Neural cell (in vitro differentiated cells): ENCODE data around the gene SLC35E4. TPM values are rescaled to one million over a fixed set of nuclear protein-coding genes. Genes with fewer than 3 reads are reported as not detected.

Source experiments
- H2AFZ ChIP-seq: fragments of 200-600, 300-800 bp; sonication (generic), shearing (Covaris generic); 2 replicates; pipeline ENCODE4 v1.6.0; 2014; ENCODE audit warnings: low read depth, mild to moderate bottlenecking, antibody characterized with exemption, low read length, moderate library complexity
- H3F3A ChIP-seq: fragments of 200-600 bp; shearing (Covaris generic); 2 replicates; pipeline ENCODE4 v1.6.1; 2016; ENCODE audit warnings: mild to moderate bottlenecking, moderate library complexity, mixed read lengths, antibody characterized with exemption, low read length; ENCODE audit not compliant: insufficient read depth, poor library complexity, severe bottlenecking
- H3K27ac ChIP-seq: fragments of 200-600, 300-800 bp; sonication (generic), shearing (Covaris generic); 2 replicates; pipeline ENCODE4 v1.5.1; 2014; ENCODE audit warnings: mild to moderate bottlenecking, low read length, moderate library complexity
- H3K27me3 ChIP-seq: fragments of 300-800, 200-600 bp; sonication (generic), shearing (Covaris generic); 2 replicates; pipeline ENCODE4 v1.6.0; 2014; ENCODE audit warnings: mild to moderate bottlenecking, low read depth, low read length, moderate library complexity; ENCODE audit not compliant: insufficient read depth
- H3K36me3 ChIP-seq: fragments of 300-800, 200-600 bp; sonication (generic), shearing (Covaris generic); 2 replicates; pipeline ENCODE4 v1.5.1; 2014; ENCODE audit warnings: mild to moderate bottlenecking, antibody characterized with exemption, low read length, moderate library complexity; ENCODE audit not compliant: insufficient read depth
- H3K4me2 ChIP-seq: fragments of 300-800, 200-600 bp; sonication (generic), shearing (Covaris generic); 2 replicates; pipeline ENCODE4 v1.6.0; 2014; ENCODE audit warnings: mild to moderate bottlenecking, low read length
- H3K4me3 ChIP-seq: fragments of 300-800, 200-600 bp; sonication (generic), shearing (Covaris generic); 2 replicates; pipeline ENCODE4 v1.5.1; 2014; ENCODE audit warnings: mild to moderate bottlenecking, low read length, moderate library complexity
- H3K79me2 ChIP-seq: fragments of 200-600 bp; shearing (Covaris generic); replicated peaks from 2 replicates; pipeline ENCODE4 v1.6.0; 2014; ENCODE audit warnings: mild to moderate bottlenecking, low read length, moderate library complexity; ENCODE audit not compliant: insufficient read depth
- H3K9ac ChIP-seq: fragments of 300-800, 200-600 bp; sonication (generic), shearing (Covaris generic); 2 replicates; pipeline ENCODE4 v1.6.1; 2016; ENCODE audit warnings: mild to moderate bottlenecking, low read length, mixed read lengths
- H3K9me2 ChIP-seq: fragments of 200-600 bp; shearing (Covaris generic); 2 replicates; pipeline ENCODE4 v1.6.1; 2016; ENCODE audit warnings: mild to moderate bottlenecking, low read length, mixed read lengths; ENCODE audit not compliant: insufficient read depth
- H3K9me3 ChIP-seq: fragments of 200-600, 300-800 bp; sonication (generic), shearing (Covaris generic); 2 replicates; pipeline ENCODE4 v1.6.1; 2016; ENCODE audit warnings: mild to moderate bottlenecking, mixed run types, low read length, moderate library complexity, mixed read lengths
- H4K20me1 ChIP-seq: fragments of 200-600 bp; shearing (Covaris generic); 2 replicates; pipeline ENCODE4 v1.6.1; 2016; ENCODE audit warnings: mild to moderate bottlenecking, mixed run types; ENCODE audit not compliant: insufficient read depth
- EP300 ChIP-seq: fragments of 450-650 bp; conservative IDR thresholded peaks from 2 replicates; pipeline ENCODE4 v1.6.1; 2014; ENCODE audit warnings: antibody characterized with exemption, mild to moderate bottlenecking, moderate library complexity; ENCODE audit not compliant: poor library complexity, severe bottlenecking
- EZH2 ChIP-seq: fragments of 200-600, 300-800 bp; shearing (Covaris generic), sonication (generic); IDR thresholded peaks from 2 replicates; pipeline ENCODE4 v1.6.1; 2014; ENCODE audit warnings: antibody characterized with exemption, low read length, borderline replicate concordance, mild to moderate bottlenecking; ENCODE audit not compliant: insufficient read depth, poor library complexity, severe bottlenecking
- MXI1 ChIP-seq: fragments of 450-650 bp; conservative IDR thresholded peaks from 2 replicates; pipeline ENCODE4 v1.6.1; 2014; ENCODE audit warnings: antibody characterized with exemption, mild to moderate bottlenecking; ENCODE audit not compliant: poor library complexity, severe bottlenecking
- POLR2AphosphoS5 ChIP-seq: IDR thresholded peaks from 2 replicates; pipeline ENCODE4 v1.6.1; 2012
- RAD21 ChIP-seq: fragments of 450-650 bp; conservative IDR thresholded peaks from 2 replicates; pipeline ENCODE4 v1.6.1; 2014; ENCODE audit warnings: antibody characterized with exemption, mild to moderate bottlenecking, moderate library complexity
- SMC3 ChIP-seq: fragments of 450-650 bp; conservative IDR thresholded peaks from 2 replicates; pipeline ENCODE4 v1.6.1; 2014; ENCODE audit warnings: antibody characterized with exemption, mild to moderate bottlenecking, moderate library complexity; ENCODE audit not compliant: poor library complexity
- TAF1 ChIP-seq: IDR thresholded peaks from 2 replicates; pipeline ENCODE4 v1.6.1; 2012; ENCODE audit warnings: low read depth
- polyA plus RNA-seq: library from polyadenylated mRNA; depleted of rRNA; stranded (reverse); fragments of >200 nt; gene quantifications from 2 replicates; pipeline ENCODE4 v1.2.3, GENCODE V29; 2014
- TF ChIP-seq, protein P1 (sequence below): IDR thresholded peaks from 2 replicates; pipeline ENCODE4 v1.6.1; 2012; ENCODE audit warnings: borderline replicate concordance
- TF ChIP-seq, protein P2 (sequence below): fragments of 450-650 bp; IDR thresholded peaks from 2 replicates; pipeline ENCODE4 v1.5.1; 2014; ENCODE audit warnings: antibody characterized with exemption, mild to moderate bottlenecking, moderate library complexity; ENCODE audit not compliant: poor library complexity, severe bottlenecking

The SLC35E4 gene
- polyA plus RNA-seq, 1 donor from 2014 or later: 5.5 TPM

DNA sequence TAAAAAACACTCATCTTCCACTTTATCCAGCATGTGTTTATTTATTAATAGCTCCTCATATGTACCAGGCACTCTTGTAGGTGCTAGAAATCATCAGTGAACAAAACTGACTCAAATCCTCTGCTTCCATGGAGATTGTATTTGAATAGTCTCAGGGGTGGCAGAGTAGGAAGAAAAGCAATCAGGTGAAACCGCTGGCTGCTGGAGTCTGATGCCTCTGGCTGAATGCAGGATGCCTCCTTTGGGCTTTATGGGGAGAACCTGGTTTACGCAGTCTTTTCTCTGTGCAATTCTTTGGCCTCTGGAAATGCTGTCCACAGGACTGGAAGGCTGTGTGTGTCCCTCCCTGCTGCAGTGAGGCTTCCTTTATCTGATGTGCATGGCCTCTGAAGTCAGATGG is 46.2 kb downstream of the SLC35E4 start:
- peak overlapping the region; percentile 40 for H3K9ac ChIP-seq
- H3K9me3 ChIP-seq: no peaks in the 10 kb centered on the region
- peak overlapping the region; percentile 46 for H3K4me2 ChIP-seq
- peak overlapping the region; percentile 35 for H2AFZ ChIP-seq
- H3K79me2 ChIP-seq: no peaks in the 10 kb centered on the region
- no peaks in the 10 kb centered on the region for H3K9me2 ChIP-seq
- H3K27ac ChIP-seq: peak overlapping the region; percentile 66
- peak overlapping the region; percentile 29 for H3K4me3 ChIP-seq
- H3K36me3 ChIP-seq: no peaks in the 10 kb centered on the region
- TF ChIP-seq, protein P1, sequence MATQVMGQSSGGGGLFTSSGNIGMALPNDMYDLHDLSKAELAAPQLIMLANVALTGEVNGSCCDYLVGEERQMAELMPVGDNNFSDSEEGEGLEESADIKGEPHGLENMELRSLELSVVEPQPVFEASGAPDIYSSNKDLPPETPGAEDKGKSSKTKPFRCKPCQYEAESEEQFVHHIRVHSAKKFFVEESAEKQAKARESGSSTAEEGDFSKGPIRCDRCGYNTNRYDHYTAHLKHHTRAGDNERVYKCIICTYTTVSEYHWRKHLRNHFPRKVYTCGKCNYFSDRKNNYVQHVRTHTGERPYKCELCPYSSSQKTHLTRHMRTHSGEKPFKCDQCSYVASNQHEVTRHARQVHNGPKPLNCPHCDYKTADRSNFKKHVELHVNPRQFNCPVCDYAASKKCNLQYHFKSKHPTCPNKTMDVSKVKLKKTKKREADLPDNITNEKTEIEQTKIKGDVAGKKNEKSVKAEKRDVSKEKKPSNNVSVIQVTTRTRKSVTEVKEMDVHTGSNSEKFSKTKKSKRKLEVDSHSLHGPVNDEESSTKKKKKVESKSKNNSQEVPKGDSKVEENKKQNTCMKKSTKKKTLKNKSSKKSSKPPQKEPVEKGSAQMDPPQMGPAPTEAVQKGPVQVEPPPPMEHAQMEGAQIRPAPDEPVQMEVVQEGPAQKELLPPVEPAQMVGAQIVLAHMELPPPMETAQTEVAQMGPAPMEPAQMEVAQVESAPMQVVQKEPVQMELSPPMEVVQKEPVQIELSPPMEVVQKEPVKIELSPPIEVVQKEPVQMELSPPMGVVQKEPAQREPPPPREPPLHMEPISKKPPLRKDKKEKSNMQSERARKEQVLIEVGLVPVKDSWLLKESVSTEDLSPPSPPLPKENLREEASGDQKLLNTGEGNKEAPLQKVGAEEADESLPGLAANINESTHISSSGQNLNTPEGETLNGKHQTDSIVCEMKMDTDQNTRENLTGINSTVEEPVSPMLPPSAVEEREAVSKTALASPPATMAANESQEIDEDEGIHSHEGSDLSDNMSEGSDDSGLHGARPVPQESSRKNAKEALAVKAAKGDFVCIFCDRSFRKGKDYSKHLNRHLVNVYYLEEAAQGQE: peak; percentile 46
- TF ChIP-seq RAD21: peak; percentile 32
- no peak for TF ChIP-seq MXI1
- TF ChIP-seq EP300: peak; percentile 10
- no peaks in the 10 kb centered on the region for H3F3A ChIP-seq
- no peaks in the 10 kb centered on the region for H3K27me3 ChIP-seq
- no peaks in the 10 kb centered on the region for H4K20me1 ChIP-seq

DNA sequence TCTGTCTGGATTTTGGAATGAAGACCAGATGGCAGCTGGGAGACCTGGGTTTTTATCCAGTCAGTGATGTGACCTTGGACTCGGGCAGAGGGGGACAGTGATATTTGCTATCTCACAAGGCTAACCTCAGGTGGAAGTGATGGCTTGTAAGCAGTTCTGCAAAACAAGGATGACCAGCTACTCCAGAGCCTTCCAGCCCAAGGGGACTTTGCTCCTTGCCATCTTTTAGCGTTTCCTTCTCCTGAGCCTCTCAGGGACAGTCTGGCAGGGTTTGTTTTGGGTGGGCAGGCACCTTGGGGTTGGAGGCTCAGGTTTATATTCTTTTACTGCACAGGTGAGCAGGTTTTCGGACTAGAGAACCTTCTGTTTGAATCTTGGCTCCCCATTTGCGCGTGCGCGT is 49.6 kb downstream of the SLC35E4 start:
- H3K4me3 ChIP-seq: no peak overlapping the region
- TF ChIP-seq POLR2AphosphoS5 (no peak), EZH2 (no peak), SMC3 (no peak), TAF1 (no peak), RAD21 (no peak), EP300 (no peak), MXI1 (no peak)
- TF ChIP-seq, protein P2, sequence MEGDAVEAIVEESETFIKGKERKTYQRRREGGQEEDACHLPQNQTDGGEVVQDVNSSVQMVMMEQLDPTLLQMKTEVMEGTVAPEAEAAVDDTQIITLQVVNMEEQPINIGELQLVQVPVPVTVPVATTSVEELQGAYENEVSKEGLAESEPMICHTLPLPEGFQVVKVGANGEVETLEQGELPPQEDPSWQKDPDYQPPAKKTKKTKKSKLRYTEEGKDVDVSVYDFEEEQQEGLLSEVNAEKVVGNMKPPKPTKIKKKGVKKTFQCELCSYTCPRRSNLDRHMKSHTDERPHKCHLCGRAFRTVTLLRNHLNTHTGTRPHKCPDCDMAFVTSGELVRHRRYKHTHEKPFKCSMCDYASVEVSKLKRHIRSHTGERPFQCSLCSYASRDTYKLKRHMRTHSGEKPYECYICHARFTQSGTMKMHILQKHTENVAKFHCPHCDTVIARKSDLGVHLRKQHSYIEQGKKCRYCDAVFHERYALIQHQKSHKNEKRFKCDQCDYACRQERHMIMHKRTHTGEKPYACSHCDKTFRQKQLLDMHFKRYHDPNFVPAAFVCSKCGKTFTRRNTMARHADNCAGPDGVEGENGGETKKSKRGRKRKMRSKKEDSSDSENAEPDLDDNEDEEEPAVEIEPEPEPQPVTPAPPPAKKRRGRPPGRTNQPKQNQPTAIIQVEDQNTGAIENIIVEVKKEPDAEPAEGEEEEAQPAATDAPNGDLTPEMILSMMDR: no peak
- TF ChIP-seq, protein P1: no peak
- H3K9ac ChIP-seq: no peak overlapping the region
- H3K9me2 ChIP-seq: no peaks in the 10 kb centered on the region
- H3K36me3 ChIP-seq: no peaks in the 10 kb centered on the region
- no peaks in the 10 kb centered on the region for H3F3A ChIP-seq
- H2AFZ ChIP-seq: no peak overlapping the region
- no peaks in the 10 kb centered on the region for H3K27me3 ChIP-seq
- H4K20me1 ChIP-seq: no peaks in the 10 kb centered on the region
- no peaks in the 10 kb centered on the region for H3K79me2 ChIP-seq
- no peak overlapping the region for H3K27ac ChIP-seq
- no peak overlapping the region for H3K4me2 ChIP-seq
- H3K9me3 ChIP-seq: no peaks in the 10 kb centered on the region
